ENCODE measurements around the gene SND1.

- TF ChIP-seq EZH2 (IDR thresholded peaks at IDR 0.05; ENCODE audit: low read length, missing control alignments) (no peak), CTCF (conservative IDR thresholded peaks at IDR 0.05 in 1 of 2, IDR thresholded peaks at IDR 0.05 in 1 of 2; ENCODE audit: low read depth in 1 of 2, low read length in 2 of 2) (no peak)
Measured at GRCh38 chr7:127632276-127632910, 19.6 kb upstream of the SND1 start.
